DOHH2 (cell line): Measurements from ENCODE around the gene RNGTT.

Experiments used
- H3F3A ChIP-seq: fragments of 200-600 bp; sonication (generic), shearing (Covaris generic); 2 replicates; pipeline ENCODE4 v1.6.0; 2016; ENCODE audit warnings: antibody characterized with exemption, mild to moderate bottlenecking; ENCODE audit not compliant: control insufficient read depth, insufficient read depth
- H3K27ac ChIP-seq: fragments of 200-600 bp; sonication (generic); 2 replicates; pipeline ENCODE4 v1.5.1; 2014; ENCODE audit warnings: low read depth, mild to moderate bottlenecking, low read length, moderate library complexity
- H3K27me3 ChIP-seq: fragments of 200-600 bp; sonication (generic); 2 replicates; pipeline ENCODE4 v1.6.1; 2014; ENCODE audit warnings: mild to moderate bottlenecking, low read length, mixed read lengths; ENCODE audit not compliant: control insufficient read depth
- H3K36me3 ChIP-seq: fragments of 200-600 bp; sonication (generic); 2 replicates; pipeline ENCODE4 v1.6.1; 2014; ENCODE audit warnings: mild to moderate bottlenecking, low read length, moderate library complexity, mixed read lengths; ENCODE audit not compliant: control insufficient read depth
- H3K4me1 ChIP-seq: fragments of 200-600 bp; sonication (generic); 2 replicates; pipeline ENCODE4 v1.6.1; 2014; ENCODE audit warnings: mild to moderate bottlenecking, low read length, mixed read lengths; ENCODE audit not compliant: control insufficient read depth
- H3K4me2 ChIP-seq: fragments of 200-600 bp; sonication (generic); 2 replicates; pipeline ENCODE4 v1.6.0; 2014; ENCODE audit warnings: mild to moderate bottlenecking, low read length, moderate library complexity
- H3K4me3 ChIP-seq: fragments of 200-600 bp; sonication (generic); 2 replicates; pipeline ENCODE4 v1.5.1; 2014; ENCODE audit warnings: mild to moderate bottlenecking, low read length, mixed read lengths
- H3K79me2 ChIP-seq: fragments of 200-600 bp; sonication (generic); 2 replicates; pipeline ENCODE4 v1.6.1; 2014; ENCODE audit warnings: mild to moderate bottlenecking, low read length, mixed read lengths; ENCODE audit not compliant: control insufficient read depth
- H3K9me2 ChIP-seq: fragments of 200-600 bp; sonication (generic); replicated peaks from 2 replicates; pipeline ENCODE4 v1.6.1; 2014; ENCODE audit warnings: mild to moderate bottlenecking, low read length, mixed read lengths; ENCODE audit not compliant: control insufficient read depth
- H3K9me3 ChIP-seq: fragments of 200-600 bp; sonication (generic); 2 replicates; pipeline ENCODE4 v1.6.1; 2014; ENCODE audit warnings: antibody characterized with exemption, low read length, mixed read lengths; ENCODE audit not compliant: control insufficient read depth, insufficient read depth
- H4K20me1 ChIP-seq: fragments of 200-600 bp; sonication (generic); 2 replicates; pipeline ENCODE4 v1.6.0; 2014; ENCODE audit warnings: low read depth, mild to moderate bottlenecking, antibody characterized with exemption, low read length, moderate library complexity; ENCODE audit not compliant: control insufficient read depth, insufficient read depth
- CTCF ChIP-seq: fragments of 200-600 bp; sonication (generic); IDR thresholded peaks from one replicate; pipeline ENCODE4 v1.5.1; 2014; ENCODE audit warnings: antibody characterized with exemption, mild to moderate bottlenecking, low read depth, low read length; ENCODE audit not compliant: poor library complexity, severe bottlenecking
- EZH2phosphoT487 ChIP-seq: fragments of 200-600 bp; sonication (generic); IDR thresholded peaks from 2 replicates; pipeline ENCODE4 v1.6.1; 2017; ENCODE audit warnings: borderline replicate concordance, mild to moderate bottlenecking, antibody characterized with exemption, low read length, moderate library complexity, mixed read lengths

Gene RNGTT

DNA sequence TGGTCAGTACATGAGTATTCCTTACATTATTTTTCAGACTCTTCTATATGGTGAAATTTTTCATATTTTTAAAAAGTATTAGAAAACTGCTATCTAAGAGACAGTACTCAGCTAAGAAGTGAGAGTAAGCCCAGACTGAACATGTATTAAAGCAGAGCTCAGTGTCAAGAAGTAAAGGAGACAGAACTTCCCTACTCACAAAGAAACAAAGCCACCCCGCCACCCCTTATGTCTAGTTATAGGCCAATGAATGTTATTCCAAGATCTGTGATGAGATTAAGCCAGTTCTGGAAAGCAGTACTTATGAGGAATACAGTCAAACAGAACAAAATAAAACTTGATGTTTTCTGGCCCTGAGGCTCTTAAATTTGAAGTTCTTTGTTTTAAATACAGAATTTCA is 114.5 kb downstream of the RNGTT start:
- H3K9me2 ChIP-seq: no peaks in the 10 kb centered on the region
- H3K79me2 ChIP-seq: no peaks in the 10 kb centered on the region
- no peak overlapping the region for H3K4me2 ChIP-seq
- H3K27ac ChIP-seq: no peak overlapping the region
- no peaks in the 10 kb centered on the region for H3K9me3 ChIP-seq
- H3F3A ChIP-seq: no peaks in the 10 kb centered on the region
- TF ChIP-seq EZH2phosphoT487 (no peak), CTCF (no peak)
- no peaks in the 10 kb centered on the region for H4K20me1 ChIP-seq
- H3K4me1 ChIP-seq: no peaks in the 10 kb centered on the region
- no peak overlapping the region for H3K4me3 ChIP-seq
- no peaks in the 10 kb centered on the region for H3K27me3 ChIP-seq
- H3K36me3 ChIP-seq: peaks cover 7% of the 10 kb centered on the region; the same call in 1 of the 2 replicates

- Histone ChIP-seq H3F3A (0 out of 2 replicates have a peak, but pooled peaks cover 3% of the 10 kb centered on the region), H3K27ac (no peak overlapping the region), H3K4me2 (no peak overlapping the region), H3K4me3 (no peak overlapping the region), H3K9me2 (no peaks in the 10 kb centered on the region), H4K20me1 (no peaks in the 10 kb centered on the region), H3K79me2 (no peaks in the 10 kb centered on the region), H3K27me3 (no peaks in the 10 kb centered on the region), H3K9me3 (no peaks in the 10 kb centered on the region), H3K4me1 (no peaks in the 10 kb centered on the region), H3K36me3 (peaks cover 15% of the 10 kb centered on the region; the same call in 1 of the 2 replicates)
- TF ChIP-seq CTCF (no peak), EZH2phosphoT487 (no peak)
Observed at GRCh38 chr6:88843040-88843439, 120.4 kb downstream of the RNGTT start.

DNA sequence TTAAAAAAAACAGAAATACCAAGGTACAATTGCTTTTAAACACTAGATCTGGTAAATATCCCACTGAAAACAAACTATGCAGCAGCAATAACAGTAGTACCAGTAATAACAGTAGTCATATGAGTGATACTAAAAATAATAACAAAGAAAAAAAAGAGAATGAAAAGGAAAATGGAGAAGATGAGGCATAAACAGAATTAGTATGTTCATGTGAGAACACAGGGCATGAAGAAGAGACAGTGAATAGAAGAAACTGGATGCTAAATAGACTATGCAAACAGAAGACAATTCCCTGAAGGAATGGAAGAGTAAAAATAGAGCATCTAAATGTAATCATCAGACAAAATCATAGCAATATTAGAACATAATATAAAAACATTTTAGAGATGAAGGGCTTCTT is 121.1 kb downstream of the RNGTT start:
- Histone ChIP-seq H3K79me2 (no peaks in the 10 kb centered on the region), H3K9me2 (no peaks in the 10 kb centered on the region), H3K27me3 (no peaks in the 10 kb centered on the region), H3K4me3 (no peak overlapping the region), H3F3A (0 out of 2 replicates have a peak, but pooled peaks cover 3% of the 10 kb centered on the region), H3K36me3 (peaks cover 15% of the 10 kb centered on the region; the same call in 1 of the 2 replicates), H3K4me2 (no peak overlapping the region), H3K4me1 (no peaks in the 10 kb centered on the region), H4K20me1 (no peaks in the 10 kb centered on the region), H3K9me3 (no peaks in the 10 kb centered on the region), H3K27ac (no peak overlapping the region)
- TF ChIP-seq CTCF (no peak), EZH2phosphoT487 (no peak)
